T-helper 1 cell (primary cell): ENCODE measurements around the gene AP1M1.

Source experiments
- DNase-seq, 5 donors: peaks; one replicate each; pipeline ENCODE4 v3.0.0-alpha.2; 2012 to 2020

Gene AP1M1

GRCh38 chr19:16208847-16209665 is 11.3 kb downstream of the AP1M1 start:
- no peak for DNase-seq

GRCh38 chr19:16210168-16210567 is 12.5 kb downstream of the AP1M1 start:
- no peak for DNase-seq

- no peak for DNase-seq
Measured at GRCh38 chr19:16213076-16213475, 15.4 kb downstream of the AP1M1 start.

- no peak for DNase-seq
Measured at GRCh38 chr19:16216744-16217670, 19.3 kb downstream of the AP1M1 start.

- DNase-seq = no peak
Measured at GRCh38 chr19:16217716-16218451, 20.2 kb downstream of the AP1M1 start.

GRCh38 chr19:16218851-16219250 is 21.1 kb downstream of the AP1M1 start:
- DNase-seq = no peak

- no peak for DNase-seq
Measured at GRCh38 chr19:16222806-16223205, 25.1 kb downstream of the AP1M1 start.

GRCh38 chr19:16223746-16224145 is 26.0 kb downstream of the AP1M1 start:
- DNase-seq = no peak

GRCh38 chr19:16224293-16225045 is 26.8 kb downstream of the AP1M1 start:
- no peak for DNase-seq

- no peak for DNase-seq
Measured at GRCh38 chr19:16225279-16226183, 27.8 kb downstream of the AP1M1 start.

- no peak for DNase-seq
Measured at GRCh38 chr19:16226184-16226591, 28.5 kb downstream of the AP1M1 start.

- DNase-seq = no peak
Measured at GRCh38 chr19:16226878-16227836, 29.4 kb downstream of the AP1M1 start.

- DNase-seq = no peak
Measured at GRCh38 chr19:16227837-16228636, 30.3 kb downstream of the AP1M1 start.

GRCh38 chr19:16228637-16229321 is 31.1 kb downstream of the AP1M1 start:
- no peak for DNase-seq

GRCh38 chr19:16229322-16229641 is 31.6 kb downstream of the AP1M1 start:
- no peak for DNase-seq

GRCh38 chr19:16232127-16232526 is 34.4 kb downstream of the AP1M1 start:
- no peak for DNase-seq

GRCh38 chr19:16232568-16232967 is 34.9 kb downstream of the AP1M1 start:
- no peak for DNase-seq

GRCh38 chr19:16233081-16233776 is 35.5 kb downstream of the AP1M1 start:
- DNase-seq = no peak
